ENCODE results near the gene ZDHHC4.

DNA sequence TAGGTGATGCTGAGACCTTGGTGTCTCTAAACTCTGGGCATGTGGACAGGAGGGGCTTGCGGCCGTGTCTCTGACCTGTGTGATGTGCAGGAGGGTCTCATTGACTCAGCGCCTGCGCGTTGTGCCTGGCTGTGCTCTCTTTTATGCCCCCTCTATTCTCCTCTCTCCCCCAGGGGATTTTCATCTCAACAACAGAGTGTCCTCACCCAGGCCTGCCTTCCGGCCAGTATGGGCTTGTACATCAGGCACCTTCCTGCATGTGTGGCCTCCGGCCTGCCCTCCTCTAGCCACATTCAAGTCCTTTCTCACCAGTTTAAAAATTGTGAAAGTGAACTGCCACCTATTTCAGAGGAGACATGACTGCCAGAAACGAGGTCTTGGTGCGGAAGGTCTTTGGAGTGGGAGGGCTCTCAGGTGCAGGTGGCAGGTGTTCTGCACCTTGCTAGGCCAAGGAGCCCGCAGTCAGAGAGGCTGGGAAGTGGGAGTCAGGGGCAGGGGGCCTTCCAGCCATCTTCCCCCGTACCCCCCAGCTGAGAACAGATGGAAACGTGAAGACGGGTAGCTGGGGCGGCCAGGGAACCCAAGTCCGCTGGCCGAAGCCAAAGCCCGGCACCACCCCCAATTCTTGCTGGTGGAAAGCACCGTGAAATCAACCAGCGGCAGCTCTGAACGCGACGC, 12.0 kb downstream of the ZDHHC4 start:
- TF ChIP-seq, protein P1, sequence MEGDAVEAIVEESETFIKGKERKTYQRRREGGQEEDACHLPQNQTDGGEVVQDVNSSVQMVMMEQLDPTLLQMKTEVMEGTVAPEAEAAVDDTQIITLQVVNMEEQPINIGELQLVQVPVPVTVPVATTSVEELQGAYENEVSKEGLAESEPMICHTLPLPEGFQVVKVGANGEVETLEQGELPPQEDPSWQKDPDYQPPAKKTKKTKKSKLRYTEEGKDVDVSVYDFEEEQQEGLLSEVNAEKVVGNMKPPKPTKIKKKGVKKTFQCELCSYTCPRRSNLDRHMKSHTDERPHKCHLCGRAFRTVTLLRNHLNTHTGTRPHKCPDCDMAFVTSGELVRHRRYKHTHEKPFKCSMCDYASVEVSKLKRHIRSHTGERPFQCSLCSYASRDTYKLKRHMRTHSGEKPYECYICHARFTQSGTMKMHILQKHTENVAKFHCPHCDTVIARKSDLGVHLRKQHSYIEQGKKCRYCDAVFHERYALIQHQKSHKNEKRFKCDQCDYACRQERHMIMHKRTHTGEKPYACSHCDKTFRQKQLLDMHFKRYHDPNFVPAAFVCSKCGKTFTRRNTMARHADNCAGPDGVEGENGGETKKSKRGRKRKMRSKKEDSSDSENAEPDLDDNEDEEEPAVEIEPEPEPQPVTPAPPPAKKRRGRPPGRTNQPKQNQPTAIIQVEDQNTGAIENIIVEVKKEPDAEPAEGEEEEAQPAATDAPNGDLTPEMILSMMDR (IDR thresholded peaks at IDR 0.05), result no peak
- no peak for TF ChIP-seq POLR2A (IDR thresholded peaks at IDR 0.05)
